GM18511 (cell line): Measurements from ENCODE around the gene CHST3.

Experiments
- ATAC-seq: cut with Tn5 transposase; IDR thresholded peaks from one replicate; pipeline ENCODE4 v1.9.1; 2021; ENCODE audit warnings: mild to moderate bottlenecking, moderate library complexity; ENCODE audit not compliant: unreplicated experiment

Gene CHST3

DNA sequence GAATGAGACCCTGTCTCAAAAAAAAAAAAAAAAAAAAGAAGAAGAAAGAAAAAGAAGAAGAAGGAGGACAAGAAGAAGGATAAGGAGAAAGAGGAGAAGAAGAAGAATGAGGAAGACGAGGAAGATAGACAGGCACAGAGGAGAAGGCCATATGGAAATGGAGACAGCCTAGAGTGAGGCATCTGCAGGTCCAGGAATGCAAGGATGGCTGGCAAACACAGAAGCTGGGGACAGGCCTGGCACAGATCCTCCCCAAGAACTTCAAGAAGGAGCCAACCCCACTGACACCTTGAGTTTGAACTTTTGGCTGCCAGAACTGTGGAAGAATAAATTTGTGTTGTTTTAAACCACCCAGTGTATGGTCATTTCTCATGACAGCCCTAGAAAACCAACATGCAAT lies 85.3 kb downstream of the CHST3 start:
- no peak for ATAC-seq

DNA sequence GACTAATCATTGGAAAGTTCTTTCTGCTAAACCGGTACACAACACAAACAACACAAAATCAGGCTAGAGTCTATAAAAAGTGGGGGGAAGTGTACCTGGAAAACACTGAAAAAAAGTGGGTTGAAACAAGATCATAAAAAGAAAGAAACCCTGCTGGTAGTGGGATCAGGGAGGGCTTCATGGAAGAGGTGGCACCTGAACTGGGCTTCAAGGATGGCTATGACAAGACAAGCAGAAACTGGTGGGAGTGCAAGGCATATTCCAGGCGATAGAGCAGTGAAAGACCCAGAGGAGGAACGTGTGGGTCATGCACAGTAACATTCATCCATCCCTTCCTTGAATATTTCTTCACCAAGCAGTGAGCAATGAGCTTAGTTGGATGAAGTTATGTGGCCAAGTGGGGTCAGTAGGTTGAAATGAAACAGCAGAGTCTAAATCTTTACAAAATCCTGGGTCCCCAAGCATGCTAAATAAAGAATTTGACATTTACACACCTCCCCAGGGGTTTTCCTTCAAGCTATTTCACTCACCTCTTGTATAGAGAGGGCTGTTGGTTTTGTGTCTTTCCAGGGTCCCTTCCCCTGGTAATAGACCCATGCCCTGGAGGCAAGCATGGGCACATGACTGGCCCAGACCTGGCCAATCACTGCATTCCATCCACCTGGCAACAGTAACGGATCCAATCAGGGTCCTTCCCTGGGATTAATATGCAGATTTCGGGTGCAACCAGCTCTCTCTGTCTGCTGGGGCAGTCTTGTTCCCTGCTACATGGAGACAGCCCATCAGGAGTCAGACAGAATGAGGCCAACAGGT lies 86.0 kb downstream of the CHST3 start:
- no peak for ATAC-seq

GRCh38 chr10:72050873-72051272 lies 86.7 kb downstream of the CHST3 start:
- no peak for ATAC-seq

DNA sequence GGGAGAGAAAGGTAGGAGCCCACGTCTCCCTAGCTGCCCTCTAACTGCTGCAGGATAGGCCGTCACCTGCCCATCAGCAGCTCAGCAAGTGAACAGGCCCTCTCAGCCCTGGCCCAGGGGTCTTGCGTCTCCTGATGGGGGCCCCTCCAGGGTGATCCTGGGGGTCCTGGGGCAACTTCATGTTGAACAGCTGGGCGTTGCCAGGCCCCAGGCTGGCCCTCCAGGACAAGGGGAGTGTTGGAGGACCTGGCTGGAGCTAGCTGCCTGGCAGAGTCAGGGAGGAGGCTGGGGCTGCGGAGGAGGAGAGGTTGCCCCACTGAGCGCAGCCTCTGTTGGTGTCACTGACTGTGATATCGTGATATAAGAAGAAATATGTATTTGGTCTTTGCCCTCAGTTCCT lies 89.5 kb downstream of the CHST3 start:
- no peak for ATAC-seq

DNA sequence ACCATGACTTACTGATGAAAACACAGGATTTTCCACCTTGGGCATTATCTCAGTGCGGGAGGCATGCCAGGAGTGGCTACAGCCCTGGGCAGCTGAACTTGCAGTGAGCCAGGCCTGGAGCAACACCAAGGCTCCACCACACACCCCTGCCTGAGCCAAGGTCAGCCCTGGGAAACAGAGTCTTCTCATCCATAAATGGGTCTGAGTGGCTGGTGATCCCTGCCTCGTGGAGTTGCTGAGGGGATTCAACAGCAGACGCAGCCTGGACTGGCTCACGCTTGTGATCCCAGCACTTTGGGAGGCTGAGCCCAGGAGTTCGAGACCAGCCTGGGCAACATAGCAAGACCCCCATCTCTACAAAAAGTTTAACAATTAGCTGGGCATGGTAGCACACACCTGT lies 91.9 kb downstream of the CHST3 start:
- no peak for ATAC-seq

- ATAC-seq = no peak
These were observed 92.9 kb downstream of the CHST3 start for GRCh38 chr10:72056932-72057751.

GRCh38 chr10:72058347-72058898 lies 94.2 kb downstream of the CHST3 start:
- ATAC-seq = no peak

GRCh38 chr10:72058989-72059842 lies 95.0 kb downstream of the CHST3 start:
- no peak for ATAC-seq

GRCh38 chr10:72059843-72060822 lies 95.9 kb downstream of the CHST3 start:
- ATAC-seq = no peak

DNA sequence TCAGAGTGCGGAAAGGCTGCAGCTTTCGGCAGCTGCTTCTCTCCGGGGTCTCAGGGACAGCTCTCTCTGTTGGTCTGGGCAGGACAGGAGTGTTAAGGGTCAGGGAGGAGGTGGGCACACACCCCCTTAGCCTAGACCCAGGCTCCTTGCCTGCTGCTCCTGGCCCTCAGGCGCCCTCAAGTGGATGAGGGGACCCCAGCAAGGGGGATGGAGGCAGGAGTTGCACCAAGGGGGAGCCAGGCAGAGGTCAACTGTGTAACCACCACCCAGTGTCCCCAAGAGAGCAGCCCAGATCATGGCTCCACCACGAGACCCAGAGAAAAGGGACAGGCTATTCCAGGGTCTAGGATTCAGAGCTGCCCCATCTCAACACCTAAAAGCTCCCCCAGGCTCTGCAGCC lies 97.3 kb downstream of the CHST3 start:
- ATAC-seq = no peak

DNA sequence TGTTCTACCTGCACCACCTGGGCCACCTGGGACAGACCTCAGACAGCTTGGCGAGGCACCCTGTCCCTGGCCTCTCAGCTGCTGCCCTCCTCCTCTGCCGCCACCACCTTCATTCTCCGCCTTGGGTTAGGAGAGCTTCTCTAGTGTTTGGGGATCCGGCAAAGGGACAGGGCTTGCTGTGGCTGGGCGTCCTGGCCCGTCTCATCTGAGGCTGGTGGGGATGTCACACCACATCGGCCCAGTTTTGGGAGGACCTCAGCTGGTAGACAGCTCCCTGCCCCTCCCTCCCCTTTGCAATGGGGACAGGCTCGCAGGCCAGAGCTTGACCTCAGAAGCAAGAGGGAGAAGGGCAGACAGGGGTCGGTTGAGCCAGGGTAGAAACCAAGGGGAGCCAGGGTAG lies 97.7 kb downstream of the CHST3 start:
- no peak for ATAC-seq

GRCh38 chr10:72062382-72062781 lies 98.2 kb downstream of the CHST3 start:
- no peak for ATAC-seq
